Activated T-helper 2 cell treated with anti-CD3 and anti-CD28 coated beads, Interferon-gamma antibody, Interleukin-2, Interleukin-4, amounts not matched to agents 10 μg/mL and 5 μg/mL and 100 μg/mL, durations not matched to agents 14 hours and 24 hours and 36 hours (primary cell): Measurements from ENCODE around the gene PCDH9. TPM values are rescaled to one million over a fixed set of nuclear protein-coding genes. Genes with fewer than 3 reads are reported as not detected.

ENCODE experiments used
- DNase-seq: peaks from one replicate; pipeline ENCODE4 v3.0.0; 2021; ENCODE audit warnings: low spot score
- H3K27ac Mint-ChIP-seq: one replicate; pipeline ENCODE4 v1.8.0; 2021; ENCODE audit warnings: mixed read lengths
- H3K27me3 Mint-ChIP-seq: one replicate; pipeline ENCODE4 v1.8.0; 2021; ENCODE audit warnings: low read depth, mixed read lengths
- H3K36me3 Mint-ChIP-seq: one replicate; pipeline ENCODE4 v1.8.0; 2021; ENCODE audit warnings: low read depth, mixed read lengths
- H3K4me1 Mint-ChIP-seq: one replicate; pipeline ENCODE4 v1.8.0; 2021; ENCODE audit warnings: low read depth, mixed read lengths
- H3K4me3 Mint-ChIP-seq: one replicate; pipeline ENCODE4 v1.8.0; 2021; ENCODE audit warnings: low read depth, mild to moderate bottlenecking, moderate library complexity, mixed read lengths
- H3K9me3 Mint-ChIP-seq: one replicate; pipeline ENCODE4 v1.8.0; 2021; ENCODE audit warnings: mixed read lengths
- intact Hi-C: fragments of 100-400 bp; cut with micrococcal nuclease; formaldehyde crosslinking; loops from one replicate; pipeline ENCODE4 v1.15.1; 2023
- total RNA-seq: library from RNA; stranded (reverse); gene quantifications from 2 replicates; pipeline ENCODE4 v1.2.3, GENCODE V29; 2022

The PCDH9 gene
- total RNA-seq, 1 donor from 2014 or later, result 0.18 TPM

DNA sequence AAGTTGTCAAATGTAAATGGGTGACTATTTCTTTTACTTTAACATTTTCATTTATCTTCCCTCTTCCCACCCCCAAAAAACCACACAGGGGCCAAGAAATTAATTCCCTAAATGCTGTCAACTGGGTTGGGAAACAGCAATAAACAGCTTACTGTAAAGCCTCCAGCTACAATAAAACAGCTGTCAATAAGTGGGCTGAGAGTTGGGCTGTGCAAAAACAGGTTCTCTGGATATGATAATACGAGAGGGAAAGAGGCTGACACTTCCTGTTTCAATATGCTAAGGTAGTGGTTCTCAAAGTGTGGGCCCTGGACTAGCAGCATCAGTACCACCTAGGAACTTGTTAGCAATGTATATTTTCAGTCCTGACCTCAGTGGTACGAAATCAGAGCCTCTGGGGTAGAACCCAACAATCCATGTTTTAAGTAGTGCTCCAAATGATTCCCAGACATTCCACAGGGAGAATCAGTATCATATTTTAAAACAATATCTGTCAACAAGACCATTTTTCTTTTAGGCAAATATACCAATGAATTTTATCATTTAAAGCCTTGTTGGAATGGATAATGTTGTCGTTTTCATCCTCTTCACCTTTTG, 8.4 kb downstream of the PCDH9 start:
- DNase-seq, result no peak
- peaks cover 4% of the 10 kb centered on the region for H3K4me1 Mint-ChIP-seq
- no peak overlapping the region for H3K27ac Mint-ChIP-seq
- no peak overlapping the region for H3K4me3 Mint-ChIP-seq
- intact Hi-C loops, result no loop called here
- H3K27me3 Mint-ChIP-seq, result peaks cover 4% of the 10 kb centered on the region
- no peaks in the 10 kb centered on the region for H3K9me3 Mint-ChIP-seq
- no peaks in the 10 kb centered on the region for H3K36me3 Mint-ChIP-seq

DNA sequence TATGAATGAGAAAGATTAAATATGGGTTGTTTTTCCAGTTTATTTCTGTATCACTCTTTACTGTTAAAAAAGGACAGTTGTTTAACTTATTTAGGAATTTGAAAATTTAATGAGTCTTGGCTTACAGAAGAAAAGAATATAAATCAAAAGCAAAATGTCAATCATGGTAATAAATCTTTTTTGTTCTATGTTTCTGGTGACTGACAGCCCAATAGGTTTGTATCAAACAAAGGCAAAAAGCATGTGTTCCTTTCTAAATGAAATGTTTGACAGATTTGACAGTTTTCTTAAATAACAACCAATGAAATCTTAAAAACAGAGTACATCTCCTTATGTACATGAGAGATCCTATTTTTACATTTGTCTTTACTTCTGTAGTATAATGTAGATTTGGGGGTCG, 11.0 kb downstream of the PCDH9 start:
- no peaks in the 10 kb centered on the region for H3K9me3 Mint-ChIP-seq

DNA sequence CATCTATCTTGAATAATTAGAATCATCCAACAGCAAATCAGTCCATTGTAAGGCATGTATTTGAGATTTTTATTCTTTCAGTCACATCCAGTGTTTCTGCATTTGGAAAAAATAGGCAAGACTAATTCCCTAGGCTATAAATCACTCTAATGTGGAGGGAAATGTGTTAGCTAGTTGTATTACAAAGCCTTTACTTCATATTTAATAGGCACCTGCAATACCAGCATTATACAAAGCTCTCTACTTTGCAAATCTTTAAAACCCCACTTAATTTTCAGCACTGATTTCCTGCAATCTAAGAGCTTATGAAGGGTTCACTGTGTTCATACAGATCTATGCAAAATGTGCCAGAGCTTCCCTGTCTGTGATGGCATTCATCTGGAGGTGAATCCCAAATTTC, 12.3 kb downstream of the PCDH9 start:
- intact Hi-C loops, result no loop called here
- no peak for DNase-seq
- no peak overlapping the region for H3K4me3 Mint-ChIP-seq
- H3K9me3 Mint-ChIP-seq, result no peaks in the 10 kb centered on the region
- no peaks in the 10 kb centered on the region for H3K36me3 Mint-ChIP-seq
- H3K27me3 Mint-ChIP-seq, result no peaks in the 10 kb centered on the region
- H3K4me1 Mint-ChIP-seq, result peaks cover 1% of the 10 kb centered on the region
- no peak overlapping the region for H3K27ac Mint-ChIP-seq

More for the DNA sequence above, 11.0 kb downstream of the PCDH9 start:
- Mint-ChIP-seq H3K4me3 (no peak overlapping the region), H3K4me1 (peaks cover 4% of the 10 kb centered on the region), H3K27ac (no peak overlapping the region), H3K27me3 (peaks cover 2% of the 10 kb centered on the region), H3K36me3 (no peaks in the 10 kb centered on the region)
- DNase-seq, result no peak
- intact Hi-C loops, result no loop called here

DNA sequence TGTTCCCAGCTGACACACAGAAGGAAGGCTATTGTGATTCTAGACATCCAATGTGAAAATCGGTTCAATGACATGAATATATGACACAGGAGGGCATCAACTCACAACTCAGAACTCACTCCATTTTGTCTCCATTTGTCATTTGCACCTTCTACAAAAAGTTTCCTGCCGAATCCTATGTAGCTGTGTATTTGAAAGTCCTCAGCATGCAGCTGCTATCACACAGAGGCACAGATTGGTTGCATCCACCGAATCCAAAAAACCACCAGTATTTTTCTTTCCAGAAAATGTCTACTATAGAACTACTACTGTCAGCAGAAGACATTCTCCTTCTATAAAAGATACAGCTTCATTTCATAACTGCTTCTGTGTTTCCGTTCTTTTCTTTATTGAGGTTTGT, 13.3 kb downstream of the PCDH9 start:
- intact Hi-C loops, result no loop called here
- no peaks in the 10 kb centered on the region for H3K27me3 Mint-ChIP-seq
- no peak overlapping the region for H3K27ac Mint-ChIP-seq
- H3K9me3 Mint-ChIP-seq, result no peaks in the 10 kb centered on the region
- DNase-seq, result no peak
- no peaks in the 10 kb centered on the region for H3K36me3 Mint-ChIP-seq
- no peak overlapping the region for H3K4me3 Mint-ChIP-seq
- no peaks in the 10 kb centered on the region for H3K4me1 Mint-ChIP-seq

DNA sequence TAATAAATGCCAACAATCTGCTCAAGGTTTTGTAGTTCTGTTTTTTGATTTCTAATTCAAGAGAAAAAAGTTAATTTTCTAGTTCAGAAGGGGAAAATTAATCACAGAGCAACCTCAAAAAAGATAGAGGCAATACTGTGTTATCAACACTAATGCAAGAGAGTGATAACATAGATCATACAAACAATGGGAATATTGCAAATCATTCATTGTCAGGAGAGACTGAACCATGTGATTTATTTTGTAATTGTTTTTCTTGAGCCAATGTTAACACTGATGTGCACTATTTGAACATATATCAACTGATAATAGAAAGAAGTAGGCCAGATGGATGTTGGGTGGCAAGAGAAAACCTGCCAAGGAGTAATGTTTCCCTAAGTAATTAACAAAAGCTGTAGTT, 19.9 kb downstream of the PCDH9 start:
- H3K9me3 Mint-ChIP-seq, result no peaks in the 10 kb centered on the region
- H3K4me3 Mint-ChIP-seq, result no peak overlapping the region
- H3K36me3 Mint-ChIP-seq, result no peaks in the 10 kb centered on the region
- H3K27ac Mint-ChIP-seq, result no peak overlapping the region
- no peaks in the 10 kb centered on the region for H3K27me3 Mint-ChIP-seq
- H3K4me1 Mint-ChIP-seq, result no peaks in the 10 kb centered on the region
- intact Hi-C loops, result no loop called here
- DNase-seq, result no peak

DNA sequence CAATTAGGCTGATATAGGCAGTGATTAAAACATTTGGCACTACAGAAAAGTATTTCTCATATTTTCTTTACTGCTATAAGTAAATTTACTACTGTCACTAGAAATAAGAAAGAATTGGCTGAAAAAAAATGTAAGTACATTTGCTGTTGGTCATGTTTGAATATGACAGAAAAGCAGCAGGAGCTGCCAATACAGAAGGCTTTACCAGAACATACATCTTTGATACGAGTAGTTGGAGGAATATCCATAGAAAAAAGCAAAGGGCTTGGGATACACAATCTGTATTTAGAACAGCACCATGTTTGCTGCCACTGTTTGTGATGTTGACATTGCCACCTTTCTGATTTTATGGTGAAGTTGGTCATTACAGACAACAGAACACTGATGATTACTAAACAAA, 21.6 kb downstream of the PCDH9 start:
- DNase-seq, result no peak
- intact Hi-C loops, result no loop called here
- Mint-ChIP-seq H3K27ac (no peak overlapping the region), H3K27me3 (no peaks in the 10 kb centered on the region), H3K9me3 (no peaks in the 10 kb centered on the region), H3K36me3 (no peaks in the 10 kb centered on the region), H3K4me3 (no peak overlapping the region), H3K4me1 (no peaks in the 10 kb centered on the region)

DNA sequence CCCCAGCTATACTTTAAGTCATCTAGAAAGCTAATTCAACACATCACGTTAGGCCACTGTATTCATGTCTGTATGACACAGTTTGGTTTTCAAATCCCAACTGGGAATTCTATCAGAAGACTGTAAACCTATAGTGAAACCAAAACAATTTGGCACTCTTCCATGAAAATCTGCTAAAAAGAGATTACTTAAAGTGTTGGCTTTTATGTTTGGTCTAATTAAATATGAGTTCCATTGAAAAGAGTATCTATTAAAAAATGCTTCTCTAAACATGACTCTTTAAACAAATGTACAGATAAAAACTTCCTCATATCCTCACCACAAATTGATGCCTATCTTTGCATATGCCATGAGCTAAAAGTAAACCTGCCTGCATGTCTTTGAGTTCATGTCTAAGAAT, 25.4 kb downstream of the PCDH9 start:
- H3K9me3 Mint-ChIP-seq, result no peaks in the 10 kb centered on the region
- intact Hi-C loops, result no loop called here
- H3K27ac Mint-ChIP-seq, result no peak overlapping the region

DNA sequence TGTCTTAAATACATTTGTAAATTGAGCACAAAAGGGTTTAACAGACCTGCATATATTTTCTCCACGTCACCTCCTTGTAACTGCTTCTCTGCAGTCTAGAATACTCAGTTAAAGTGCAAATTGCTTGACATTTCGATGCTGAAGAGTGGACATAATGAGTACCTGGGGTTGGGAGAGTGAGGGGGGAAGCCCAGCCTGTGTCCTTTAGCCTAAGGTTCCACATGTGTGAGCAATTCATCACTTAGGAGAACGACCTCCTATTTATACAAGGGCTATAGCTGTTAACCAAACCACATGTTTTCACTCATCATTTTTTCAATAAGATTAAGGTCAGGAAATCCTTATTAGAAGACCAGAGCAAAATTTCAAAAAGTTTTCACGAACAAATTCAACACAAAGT, 29.5 kb downstream of the PCDH9 start:
- Mint-ChIP-seq H3K27ac (no peak overlapping the region), H3K27me3 (no peaks in the 10 kb centered on the region), H3K4me3 (no peak overlapping the region), H3K4me1 (no peaks in the 10 kb centered on the region), H3K36me3 (no peaks in the 10 kb centered on the region), H3K9me3 (no peaks in the 10 kb centered on the region)
- intact Hi-C loops, result no loop called here
- DNase-seq, result no peak

More for the DNA sequence above, 25.4 kb downstream of the PCDH9 start:
- Mint-ChIP-seq H3K4me3 (no peak overlapping the region), H3K4me1 (no peaks in the 10 kb centered on the region), H3K27me3 (no peaks in the 10 kb centered on the region), H3K36me3 (no peaks in the 10 kb centered on the region)
- no peak for DNase-seq

DNA sequence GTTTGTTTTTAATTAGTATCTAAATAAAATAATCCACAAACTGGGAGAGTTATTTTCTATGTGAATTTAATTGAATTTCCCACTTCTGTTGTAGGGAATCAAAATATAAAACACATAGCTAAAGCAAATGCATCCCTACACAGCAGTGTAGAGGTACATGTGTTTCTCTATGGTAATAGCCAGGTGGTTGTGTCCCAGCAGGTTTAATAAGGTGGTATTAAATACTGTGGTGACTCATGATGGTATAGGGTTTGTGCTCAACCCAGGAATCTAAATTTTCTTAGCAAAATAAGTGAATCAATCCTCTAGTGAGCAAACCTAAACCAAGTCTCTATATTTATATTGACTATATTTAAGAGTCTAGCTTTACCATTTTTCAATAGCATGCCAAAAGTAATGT, 30.0 kb downstream of the PCDH9 start:
- no peak for DNase-seq
- H3K27me3 Mint-ChIP-seq, result no peaks in the 10 kb centered on the region
- H3K27ac Mint-ChIP-seq, result no peak overlapping the region
- intact Hi-C loops, result no loop called here
- H3K9me3 Mint-ChIP-seq, result no peaks in the 10 kb centered on the region
- H3K4me1 Mint-ChIP-seq, result no peaks in the 10 kb centered on the region
- no peaks in the 10 kb centered on the region for H3K36me3 Mint-ChIP-seq
- no peak overlapping the region for H3K4me3 Mint-ChIP-seq

DNA sequence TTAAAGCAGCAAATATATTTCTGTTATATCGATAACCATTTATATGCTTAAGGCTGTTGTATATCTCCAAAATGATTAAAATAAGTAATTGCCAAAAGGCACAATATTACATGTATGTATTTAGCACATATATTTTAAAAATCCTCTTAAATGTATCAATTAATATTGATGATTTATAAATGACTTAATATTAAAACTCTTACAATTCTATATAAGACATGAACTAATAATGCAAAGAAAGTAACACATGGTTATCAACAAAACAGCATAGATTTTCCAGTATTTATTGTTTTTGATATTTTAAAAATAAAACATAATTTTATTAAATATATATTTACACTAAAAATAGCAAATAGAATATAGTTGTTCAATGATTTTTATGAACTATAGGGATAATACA, 32.4 kb downstream of the PCDH9 start:
- no peaks in the 10 kb centered on the region for H3K36me3 Mint-ChIP-seq
- H3K27ac Mint-ChIP-seq, result no peak overlapping the region
- no peaks in the 10 kb centered on the region for H3K9me3 Mint-ChIP-seq
- no peaks in the 10 kb centered on the region for H3K27me3 Mint-ChIP-seq
- no peak for DNase-seq
- intact Hi-C loops, result no loop called here
- H3K4me1 Mint-ChIP-seq, result no peaks in the 10 kb centered on the region
- H3K4me3 Mint-ChIP-seq, result no peak overlapping the region

DNA sequence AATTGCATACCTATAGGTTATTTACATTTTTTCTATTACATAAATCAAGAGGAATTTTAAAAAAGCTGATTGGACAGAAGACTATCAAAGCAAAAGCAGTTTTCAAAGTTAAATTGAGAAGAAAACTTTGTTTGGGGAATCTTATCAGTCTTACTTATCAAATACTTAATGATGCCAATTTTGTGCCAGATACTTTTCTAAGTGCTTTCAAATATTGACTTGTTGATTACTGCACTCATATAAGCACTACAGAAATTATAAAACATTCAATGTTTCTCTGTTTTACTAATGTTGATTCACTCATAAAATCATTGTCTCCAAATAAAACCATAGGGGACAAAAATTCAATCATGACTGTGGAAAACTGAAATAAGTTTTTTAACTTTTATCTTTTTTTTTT, 36.2 kb downstream of the PCDH9 start:
- Mint-ChIP-seq H3K27ac (no peak overlapping the region), H3K9me3 (no peaks in the 10 kb centered on the region), H3K27me3 (no peaks in the 10 kb centered on the region), H3K4me3 (no peak overlapping the region), H3K36me3 (no peaks in the 10 kb centered on the region), H3K4me1 (no peaks in the 10 kb centered on the region)
- intact Hi-C loops, result no loop called here
- DNase-seq, result no peak

DNA sequence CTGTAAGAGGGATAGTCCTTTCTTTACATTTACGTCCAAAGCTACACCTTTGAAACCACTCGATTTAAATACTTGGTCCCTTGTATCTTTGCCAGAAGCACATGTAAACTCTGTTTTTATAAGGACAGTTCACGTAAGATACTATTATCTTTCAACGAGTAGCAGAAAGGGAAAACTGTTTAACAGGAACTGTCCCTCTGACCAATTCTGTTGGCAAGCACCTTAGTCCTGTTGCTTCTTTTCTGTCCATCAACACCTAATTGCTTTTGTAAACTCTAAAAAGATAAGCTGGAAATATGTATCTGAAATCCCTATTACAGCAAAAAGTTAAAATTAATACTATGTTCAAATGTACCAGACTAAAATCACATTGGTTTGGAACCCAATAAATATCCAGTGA, 37.4 kb downstream of the PCDH9 start:
- H3K36me3 Mint-ChIP-seq, result no peaks in the 10 kb centered on the region
- H3K4me1 Mint-ChIP-seq, result no peaks in the 10 kb centered on the region
- H3K9me3 Mint-ChIP-seq, result no peaks in the 10 kb centered on the region
- no peak overlapping the region for H3K27ac Mint-ChIP-seq
- intact Hi-C loops, result no loop called here
- no peak overlapping the region for H3K4me3 Mint-ChIP-seq
- DNase-seq, result no peak
- H3K27me3 Mint-ChIP-seq, result no peaks in the 10 kb centered on the region

DNA sequence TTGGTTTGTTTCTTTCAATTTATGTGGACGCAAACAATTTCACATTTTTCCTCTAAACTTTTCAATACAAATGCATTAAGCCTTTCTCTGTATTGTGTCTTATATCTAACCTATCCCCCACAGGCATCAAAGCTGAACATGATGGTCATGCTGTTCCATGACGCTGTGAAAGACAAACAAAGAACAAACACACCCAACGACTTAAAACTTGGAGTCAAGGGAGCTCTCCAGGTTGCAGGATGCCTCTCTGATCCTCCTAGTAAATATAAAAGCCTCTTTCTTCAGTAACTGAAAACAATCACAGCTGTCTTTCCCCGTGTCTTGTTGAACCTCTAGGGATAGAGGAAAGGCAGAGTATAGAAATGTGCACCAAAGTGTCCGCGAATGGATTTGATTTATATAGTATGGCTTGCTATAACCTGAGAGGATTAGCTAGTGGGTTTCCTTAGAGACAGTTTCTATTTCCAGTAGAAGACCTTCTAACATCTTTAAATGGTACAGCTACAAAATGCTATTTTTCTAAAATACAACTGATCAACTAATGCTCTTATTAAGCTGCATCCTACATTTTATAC, 43.1 kb downstream of the PCDH9 start:
- DNase-seq, result no peak
- Mint-ChIP-seq H3K27ac (no peak overlapping the region), H3K4me3 (no peak overlapping the region), H3K9me3 (no peaks in the 10 kb centered on the region), H3K4me1 (no peaks in the 10 kb centered on the region), H3K27me3 (no peaks in the 10 kb centered on the region), H3K36me3 (no peaks in the 10 kb centered on the region)
- intact Hi-C loops, result no loop called here

DNA sequence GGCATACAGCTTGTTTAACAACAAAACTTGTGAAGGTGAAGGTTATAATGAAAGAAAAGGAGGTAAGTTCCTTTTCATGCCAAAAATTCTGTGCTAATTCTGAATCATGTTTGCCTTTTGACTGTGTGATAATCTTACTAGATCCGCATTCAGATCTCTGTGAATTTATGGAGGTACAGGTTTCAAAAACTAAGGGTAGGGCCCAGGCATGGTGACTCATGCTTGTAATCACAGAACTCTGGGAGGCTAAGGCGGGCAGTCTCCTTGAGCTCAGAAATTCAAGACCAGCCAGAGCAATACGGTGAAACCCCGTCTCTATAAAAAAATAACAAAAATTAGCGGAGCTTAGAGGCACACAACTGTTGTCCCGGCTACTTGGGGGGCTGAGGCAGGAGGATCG, 45.9 kb downstream of the PCDH9 start:
- no peak for DNase-seq
- H3K9me3 Mint-ChIP-seq, result no peaks in the 10 kb centered on the region
- no peaks in the 10 kb centered on the region for H3K4me1 Mint-ChIP-seq
- no peaks in the 10 kb centered on the region for H3K27me3 Mint-ChIP-seq
- no peak overlapping the region for H3K4me3 Mint-ChIP-seq
- intact Hi-C loops, result no loop called here
- no peak overlapping the region for H3K27ac Mint-ChIP-seq
- H3K36me3 Mint-ChIP-seq, result no peaks in the 10 kb centered on the region
